ENCODE data around the gene SLC26A8. TPM values are rescaled to one million over a fixed set of nuclear protein-coding genes. Genes with fewer than 3 reads are reported as not detected.
"Not testable (repeated sequence)": the region's sequence is repeated elsewhere in the genome, so short reads cannot be mapped to it uniquely, and the experiment has no call there.

The SLC26A8 gene
- total RNA-seq, 1 donor from 2014 or later: not detected

GRCh38 chr6:35919085-35919826, 105.2 kb downstream of the SLC26A8 start:
- no peak for DNase-seq (ENCODE audit: low read depth)

GRCh38 chr6:35916893-35917292, 107.5 kb downstream of the SLC26A8 start:
- DNase-seq (ENCODE audit: low read depth): not testable (repeated sequence)

GRCh38 chr6:35916056-35916455, 108.4 kb downstream of the SLC26A8 start:
- DNase-seq (ENCODE audit: low read depth): no peak

- DNase-seq (ENCODE audit: low read depth): no peak
Observed at GRCh38 chr6:35914536-35914935, 109.9 kb downstream of the SLC26A8 start.

- DNase-seq (ENCODE audit: low read depth): no peak
Observed at GRCh38 chr6:35911871-35912653, 112.4 kb downstream of the SLC26A8 start.

- DNase-seq (ENCODE audit: low read depth): not testable (repeated sequence)
Observed at GRCh38 chr6:35909571-35909970, 114.9 kb downstream of the SLC26A8 start.

GRCh38 chr6:35908753-35909401, 115.6 kb downstream of the SLC26A8 start:
- not testable (repeated sequence) for DNase-seq (ENCODE audit: low read depth)

GRCh38 chr6:35907750-35908149, 116.7 kb downstream of the SLC26A8 start:
- no peak for DNase-seq (ENCODE audit: low read depth)

- DNase-seq (ENCODE audit: low read depth): no peak
Observed at GRCh38 chr6:35906499-35906846, 118.0 kb downstream of the SLC26A8 start.

- no peak for DNase-seq (ENCODE audit: low read depth)
Observed at GRCh38 chr6:35905841-35906498, 118.5 kb downstream of the SLC26A8 start.

- DNase-seq (ENCODE audit: low read depth): no peak
Observed at GRCh38 chr6:35905141-35905785, 119.2 kb downstream of the SLC26A8 start.

GRCh38 chr6:35903679-35904078, 120.8 kb downstream of the SLC26A8 start:
- no peak for DNase-seq (ENCODE audit: low read depth)

- DNase-seq (ENCODE audit: low read depth): no peak
Observed at GRCh38 chr6:35900448-35900847, 124.0 kb downstream of the SLC26A8 start.

- DNase-seq (ENCODE audit: low read depth): no peak
Observed at GRCh38 chr6:35898003-35898402, 126.4 kb downstream of the SLC26A8 start.

GRCh38 chr6:35897486-35897885, 127.0 kb downstream of the SLC26A8 start:
- no peak for DNase-seq (ENCODE audit: low read depth)

GRCh38 chr6:35897036-35897435, 127.4 kb downstream of the SLC26A8 start:
- DNase-seq (ENCODE audit: low read depth): no peak

GRCh38 chr6:35896228-35896627, 128.2 kb downstream of the SLC26A8 start:
- no peak for DNase-seq (ENCODE audit: low read depth)

GRCh38 chr6:35895560-35895959, 128.9 kb downstream of the SLC26A8 start:
- DNase-seq (ENCODE audit: low read depth): no peak

GRCh38 chr6:35894776-35895175, 129.7 kb downstream of the SLC26A8 start:
- DNase-seq (ENCODE audit: low read depth): no peak

Measured in myocyte (in vitro differentiated cells).